NCI-H1105 treated with DMSO at 0.1 percent for 48 hours (cell line): ENCODE measurements around the gene DNAJC22.
"Not testable (repeated sequence)": the region's sequence is repeated elsewhere in the genome, so short reads cannot be mapped to it uniquely, and the experiment has no call there.

Source experiments
- DNase-seq: peaks from one replicate; lab custom pipeline; 2025; lab: John Stamatoyannopoulos, UW

The DNAJC22 gene

DNA sequence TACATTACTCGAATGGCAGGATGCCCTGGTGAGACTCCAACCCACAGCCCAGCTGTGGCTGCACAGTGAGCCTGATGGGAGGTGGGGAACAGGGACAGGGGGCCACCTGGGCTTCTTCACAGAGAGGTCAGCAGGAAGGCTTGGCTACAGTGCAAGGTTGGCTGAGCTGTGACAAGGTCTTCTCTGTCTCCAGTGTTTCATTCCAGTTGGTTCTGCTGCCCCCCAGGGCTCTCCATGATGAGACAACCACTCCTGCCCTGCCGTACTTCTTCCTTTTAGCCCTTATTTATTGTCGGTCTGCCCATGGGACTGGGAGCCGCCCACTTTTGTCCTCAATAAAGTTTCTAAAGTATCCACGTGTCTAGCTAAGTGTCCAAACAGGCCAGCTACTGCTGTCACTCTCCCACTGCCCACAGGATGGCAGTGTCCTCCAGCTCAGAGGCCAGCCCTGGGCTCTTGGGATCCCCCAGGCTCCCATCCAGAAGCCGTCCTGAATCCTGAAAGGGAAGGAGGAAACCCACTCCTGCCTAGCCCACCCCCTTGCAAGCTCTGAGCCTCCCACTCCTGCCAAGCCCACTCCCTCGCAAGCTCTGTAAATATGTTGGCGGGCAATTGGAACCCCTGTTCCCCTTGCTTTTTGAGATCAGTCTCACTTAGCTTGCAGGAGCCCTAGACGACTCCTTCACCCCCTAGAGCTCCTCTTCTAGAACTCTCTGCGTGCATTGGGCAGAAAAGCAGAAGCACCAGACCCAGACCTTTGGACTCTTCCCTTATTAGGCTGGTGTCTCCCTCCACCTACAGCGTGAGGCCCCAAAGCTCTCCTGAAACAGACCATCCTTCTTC is 15.1 kb upstream of the DNAJC22 start:
- DNase-seq: peak; percentile 13

DNA sequence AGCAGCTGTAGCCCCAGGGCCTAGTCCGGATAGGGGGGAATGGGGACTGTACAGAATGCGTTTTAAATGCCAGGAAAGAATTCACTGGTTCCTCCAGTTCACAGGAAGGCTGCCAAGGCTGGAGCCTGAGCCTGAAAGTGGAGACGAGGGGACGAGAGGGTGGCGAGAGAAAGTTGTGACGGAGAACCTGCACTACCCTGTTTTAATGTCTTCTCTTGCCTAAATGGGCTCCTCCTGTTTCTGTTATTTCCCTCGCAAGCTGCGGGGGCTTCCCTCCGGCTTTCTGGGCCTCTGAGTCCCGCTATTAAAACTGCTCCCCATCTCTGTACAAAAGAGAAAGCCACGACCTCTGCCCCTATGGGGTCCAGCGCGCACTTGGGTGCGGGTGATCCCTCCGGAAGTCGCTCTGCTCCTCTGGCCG is 14.2 kb upstream of the DNAJC22 start:
- DNase-seq: no peak

- no peak for DNase-seq
These were observed 13.8 kb upstream of the DNAJC22 start for GRCh38 chr12:49332891-49333371.

DNA sequence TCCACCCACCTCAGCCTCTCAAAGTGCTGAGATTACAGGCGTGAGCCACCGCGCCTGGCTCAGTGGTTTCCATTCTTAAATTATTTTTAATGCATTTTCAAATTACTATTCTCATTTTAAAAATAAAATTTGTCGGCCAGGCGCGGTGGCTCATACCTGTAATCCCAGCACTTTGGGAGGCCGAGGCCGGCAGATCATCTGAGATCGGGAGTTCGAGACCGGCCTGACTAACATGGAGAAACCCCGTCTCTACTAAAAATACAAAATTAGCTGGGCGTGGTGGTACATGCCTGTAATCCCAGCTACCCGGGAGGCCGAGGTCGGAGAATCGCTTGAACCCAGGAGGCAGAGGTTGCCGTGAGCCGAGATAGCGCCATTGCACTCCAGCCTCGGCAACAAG is 12.9 kb upstream of the DNAJC22 start:
- not testable (repeated sequence) for DNase-seq

DNA sequence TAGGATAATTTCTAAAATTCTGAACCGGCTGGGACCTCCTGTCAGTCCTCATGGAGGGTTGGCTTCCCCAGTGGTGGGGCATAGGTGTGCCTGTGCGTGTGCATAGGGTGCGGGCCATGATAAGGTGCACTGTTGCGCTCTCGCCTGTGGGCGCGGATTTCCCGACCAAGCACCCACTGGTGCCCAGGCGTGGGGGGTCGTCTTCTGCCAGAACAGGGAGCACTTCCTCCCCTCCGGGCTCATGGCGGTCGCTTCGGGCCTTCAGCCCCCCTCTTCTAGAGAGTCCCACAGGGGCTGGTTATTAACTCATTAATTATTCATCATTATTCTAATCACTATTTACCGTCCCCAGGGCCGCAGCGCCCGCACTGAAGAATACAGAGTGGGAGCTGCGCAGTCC is 12.5 kb upstream of the DNAJC22 start:
- DNase-seq: no peak

DNA sequence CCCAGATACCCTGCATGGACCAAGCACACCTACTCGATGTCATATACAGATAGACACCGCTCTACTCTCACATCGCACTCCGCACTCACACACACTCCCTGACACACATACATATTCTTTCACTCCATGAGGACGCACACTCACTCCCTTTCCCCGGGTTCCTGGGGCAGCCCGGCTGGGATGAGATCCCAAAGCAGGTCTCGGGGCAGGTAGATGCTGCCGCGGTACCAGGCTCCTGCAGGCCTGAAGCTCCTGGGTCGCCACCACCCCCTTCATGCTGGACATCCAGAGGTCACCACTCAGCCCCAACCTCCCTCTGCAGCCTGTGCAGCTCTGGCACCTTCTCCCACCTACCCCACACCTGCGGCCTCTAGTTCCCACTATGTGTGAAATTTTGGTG is 12.0 kb upstream of the DNAJC22 start:
- no peak for DNase-seq

GRCh38 chr12:49335118-49335954 is 11.4 kb upstream of the DNAJC22 start:
- no peak for DNase-seq

DNA sequence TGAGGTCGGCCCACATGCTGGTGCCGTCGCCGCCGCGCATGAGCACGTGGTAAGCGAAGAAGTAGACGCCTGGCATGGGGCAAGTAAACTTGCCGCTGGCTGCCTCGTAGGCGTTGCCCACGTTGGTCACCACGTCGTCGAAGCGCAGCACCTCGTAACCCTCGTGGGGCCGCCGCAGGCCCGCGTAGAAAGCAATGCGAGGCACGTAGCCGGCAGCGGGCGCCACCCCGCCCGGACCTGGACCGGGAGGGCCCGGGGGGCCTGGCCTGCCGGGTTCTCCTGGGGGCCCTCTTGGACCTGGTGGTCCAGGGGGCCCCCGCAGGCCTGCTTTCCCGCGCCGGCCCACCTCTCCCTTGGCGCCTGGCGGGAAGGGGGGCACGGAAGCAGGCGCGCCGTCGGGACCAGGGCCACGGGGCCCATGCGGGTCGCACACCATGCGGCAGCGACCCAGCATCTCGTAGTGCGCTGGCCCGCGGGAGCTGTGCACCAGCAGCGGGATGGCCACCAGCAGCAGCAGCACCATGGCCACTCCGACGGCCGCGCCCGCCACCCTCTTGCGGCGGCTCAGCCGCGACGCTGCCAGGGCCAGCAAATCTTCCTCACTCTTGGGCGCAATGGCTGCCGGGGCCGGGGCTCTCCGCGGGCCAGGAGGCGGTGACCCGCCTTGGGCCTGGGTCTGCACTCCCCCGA is 10.6 kb upstream of the DNAJC22 start:
- no peak for DNase-seq

- DNase-seq: peak; percentile 45
These were observed 9.8 kb upstream of the DNAJC22 start, which contains the start of gene C1QL4 for GRCh38 chr12:49336645-49337584. Gene C1QL4 (minus strand): TSS chr12:49337188. CDS start chr12:49336477, 711 bp downstream.

DNA sequence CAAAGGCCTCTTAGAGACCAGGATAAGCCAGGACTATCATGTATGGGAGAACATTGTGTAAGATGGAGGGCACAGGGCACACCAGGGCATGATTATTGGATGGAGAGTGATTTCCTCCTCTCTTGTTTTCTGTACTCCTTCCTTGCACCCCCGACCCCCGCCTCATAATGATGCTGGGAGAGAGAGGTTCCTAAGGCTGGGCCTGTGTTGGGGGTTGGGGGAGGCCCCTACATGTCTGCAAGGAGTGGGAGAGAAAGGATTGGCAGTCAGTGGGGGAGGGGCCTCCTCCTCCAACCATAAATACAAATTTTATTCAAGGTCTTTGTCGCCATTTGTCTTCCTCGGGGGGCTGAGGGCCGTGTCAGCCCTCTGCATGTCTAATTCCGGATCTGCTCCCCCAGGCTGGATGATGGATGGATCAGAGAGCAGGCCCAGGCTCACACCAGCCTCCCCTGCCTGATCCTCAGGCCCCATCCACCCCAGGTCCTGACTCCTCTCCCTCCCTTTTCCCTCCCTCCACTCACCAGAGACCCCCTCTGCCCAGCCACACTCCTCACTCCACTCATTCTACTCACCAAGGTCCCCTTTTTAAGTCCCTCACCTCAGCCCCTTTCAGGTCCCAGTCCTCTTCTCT is 7.7 kb upstream of the DNAJC22 start:
- no peak for DNase-seq

GRCh38 chr12:49339464-49339861 is 7.2 kb upstream of the DNAJC22 start:
- DNase-seq: no peak

DNA sequence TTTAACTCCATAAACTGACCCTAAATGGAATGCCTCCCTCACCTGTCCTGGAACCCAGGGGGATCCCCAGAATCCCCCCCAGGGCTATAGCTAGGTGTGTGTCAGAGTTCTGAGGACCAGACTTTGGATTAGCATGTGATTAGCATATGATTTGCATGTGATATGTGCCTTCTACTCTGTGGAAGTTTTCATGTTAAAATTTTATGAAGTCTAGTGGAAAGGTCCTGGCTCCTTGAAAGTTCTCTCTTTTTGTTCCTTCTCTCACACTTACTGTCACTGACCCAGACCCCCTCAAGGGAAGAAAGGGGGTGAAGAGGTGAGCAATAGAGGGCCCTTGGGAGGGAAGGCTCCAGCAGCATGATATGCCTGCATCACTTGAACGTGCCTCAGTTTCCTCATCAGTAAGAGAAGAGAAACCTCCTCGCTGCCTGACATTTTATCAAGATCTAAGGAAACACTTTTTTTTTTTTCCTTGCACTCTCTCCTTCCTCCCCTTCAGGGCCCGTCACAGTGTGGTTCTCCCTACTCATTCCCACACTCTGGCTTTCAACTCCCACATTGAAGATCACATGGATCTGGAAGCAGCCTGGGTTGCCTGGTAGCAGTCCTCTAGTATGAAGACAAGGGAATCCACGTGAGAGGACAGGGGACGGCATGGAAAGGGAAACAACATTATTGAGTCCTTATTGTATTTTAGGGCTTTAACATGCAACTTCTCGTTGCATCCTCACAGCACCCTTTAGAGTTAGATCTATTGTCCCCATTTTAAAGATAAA is 6.4 kb upstream of the DNAJC22 start:
- DNase-seq: no peak

DNA sequence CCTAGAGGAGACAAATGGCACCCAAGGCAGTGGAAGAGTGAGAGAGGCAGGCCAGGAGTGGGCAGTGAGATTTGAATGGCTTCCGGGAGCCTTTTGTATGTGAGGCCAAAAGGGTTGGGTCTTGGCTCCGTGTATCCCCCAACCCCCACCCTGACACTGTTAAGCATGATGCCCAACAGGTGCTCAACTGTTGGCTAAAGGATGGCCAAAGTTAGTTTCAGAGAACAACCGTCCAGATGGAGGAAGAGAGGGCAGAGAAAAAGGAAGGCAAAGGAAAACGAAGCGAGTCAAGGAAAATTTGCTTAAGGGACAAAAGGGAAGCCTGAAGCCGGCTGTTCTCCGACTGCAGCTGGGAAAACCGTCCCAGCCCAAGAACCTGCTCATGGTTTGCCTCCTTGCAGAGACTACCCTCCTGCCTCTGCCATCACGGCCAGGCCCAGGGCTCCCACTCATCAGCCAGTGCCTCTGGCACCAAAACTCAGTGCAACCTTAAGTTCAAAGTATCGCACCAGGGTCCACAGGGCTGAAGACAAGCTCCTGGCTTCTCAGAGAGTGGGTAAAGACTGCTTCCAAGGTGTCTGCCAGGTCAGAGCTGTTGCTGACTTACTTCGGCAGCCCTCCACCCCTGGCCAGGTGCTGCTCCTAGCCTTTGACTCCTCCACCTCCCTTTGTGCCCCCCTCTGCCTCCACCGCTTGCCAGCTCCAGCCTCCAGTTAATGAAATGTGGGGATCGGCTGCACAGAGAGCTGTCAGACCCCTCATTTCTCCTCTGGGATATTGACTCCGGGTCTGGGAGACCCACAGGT is 5.5 kb upstream of the DNAJC22 start:
- no peak for DNase-seq

GRCh38 chr12:49341777-49342065 is 5.0 kb upstream of the DNAJC22 start:
- no peak for DNase-seq

GRCh38 chr12:49342066-49342913 is 4.4 kb upstream of the DNAJC22 start:
- DNase-seq: peak; percentile 76

DNA sequence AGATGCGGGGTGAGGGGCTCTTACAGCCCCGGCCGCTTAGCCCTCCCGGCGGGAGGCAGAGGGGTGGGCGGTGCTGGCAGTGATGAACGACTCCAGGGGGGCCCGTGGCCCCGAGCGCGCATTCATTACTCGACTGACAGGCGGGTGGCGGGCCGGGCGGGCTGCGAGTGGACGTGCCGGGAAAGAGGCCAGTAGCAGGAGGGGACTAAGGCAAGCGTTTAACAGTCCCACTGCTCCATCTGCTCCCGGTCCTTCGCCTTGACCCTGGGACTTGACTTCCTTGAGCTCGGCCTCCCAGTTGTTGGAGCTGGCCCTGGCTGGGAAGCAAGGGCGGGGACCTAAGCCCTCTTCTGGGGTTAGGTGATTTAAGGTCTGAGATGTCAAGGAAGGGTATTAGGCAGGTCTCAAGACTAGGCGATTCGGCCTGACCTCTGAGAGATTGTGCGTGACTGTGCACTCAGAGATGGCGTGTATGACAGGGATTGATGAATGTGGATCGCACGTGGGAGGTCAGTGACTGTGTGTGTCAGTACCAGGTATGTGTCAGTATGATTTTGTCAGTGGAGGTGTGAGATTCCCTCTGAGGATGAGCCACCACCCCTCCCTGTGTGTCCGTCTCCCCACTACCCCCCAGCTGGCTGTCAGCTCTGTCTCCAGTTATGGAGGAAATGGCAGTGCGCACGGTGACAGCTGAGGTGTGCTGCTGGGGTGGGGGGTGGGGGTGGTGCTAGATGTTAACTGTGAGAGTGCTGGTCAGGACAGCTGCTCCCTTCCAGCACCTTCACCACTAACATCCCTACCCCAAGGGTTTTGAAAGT is 3.6 kb upstream of the DNAJC22 start:
- DNase-seq: no peak

DNA sequence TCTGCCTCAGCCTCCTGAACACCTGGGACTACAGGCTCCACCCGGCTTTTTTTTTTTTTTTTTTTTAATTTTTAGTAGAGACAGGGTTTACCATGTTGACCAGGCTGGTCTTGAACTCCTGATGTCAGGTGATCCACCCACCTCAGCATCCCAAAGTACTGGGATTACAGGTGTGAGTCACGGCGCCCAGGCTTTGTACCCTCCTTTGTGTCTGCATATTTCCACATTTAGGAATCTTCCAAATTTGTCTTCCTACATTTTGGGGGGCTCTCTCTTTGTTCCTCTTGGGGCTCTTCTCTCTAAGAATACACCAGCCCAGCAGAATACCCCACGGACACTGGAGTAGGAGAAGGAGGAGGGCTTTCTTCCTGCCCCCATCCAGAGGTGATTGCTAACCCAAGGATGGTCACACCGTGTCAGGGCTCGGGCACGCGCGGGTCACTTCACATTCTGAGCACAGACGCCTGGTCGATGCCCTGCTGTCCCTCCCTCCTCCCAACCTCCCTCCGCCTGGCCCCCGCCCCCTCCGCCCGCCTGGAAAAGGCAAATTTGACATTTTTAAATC is 2.1 kb upstream of the DNAJC22 start:
- no peak for DNase-seq
